Measurements from ENCODE around the gene PPP1R1C. TPM values are rescaled to one million over a fixed set of nuclear protein-coding genes. Genes with fewer than 3 reads are reported as not detected.

PPP1R1C gene
- total and polyA plus RNA-seq, 2 experiments from 2014 or later = 3.5 to 18.8 TPM

DNA sequence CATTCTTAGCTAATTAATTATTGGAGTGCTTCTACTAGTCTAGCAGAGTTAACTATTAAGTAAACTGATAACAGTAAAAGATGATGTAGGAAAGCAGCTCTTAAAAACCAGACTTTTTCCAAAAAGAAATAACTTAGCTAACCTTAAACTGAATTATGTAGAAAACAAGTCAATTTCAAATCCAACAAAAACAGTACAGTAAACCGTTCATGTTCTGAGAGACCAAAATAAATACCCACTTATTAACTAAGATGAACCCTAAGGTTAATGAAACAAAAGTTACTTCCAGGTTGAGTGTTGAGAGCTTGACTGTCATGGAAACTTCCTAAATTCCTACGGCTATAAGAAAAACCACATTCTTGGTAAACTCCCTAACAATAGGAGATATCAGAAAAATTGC is 181.2 kb downstream of the PPP1R1C start (continued):
- TF ChIP-seq, protein P1, sequence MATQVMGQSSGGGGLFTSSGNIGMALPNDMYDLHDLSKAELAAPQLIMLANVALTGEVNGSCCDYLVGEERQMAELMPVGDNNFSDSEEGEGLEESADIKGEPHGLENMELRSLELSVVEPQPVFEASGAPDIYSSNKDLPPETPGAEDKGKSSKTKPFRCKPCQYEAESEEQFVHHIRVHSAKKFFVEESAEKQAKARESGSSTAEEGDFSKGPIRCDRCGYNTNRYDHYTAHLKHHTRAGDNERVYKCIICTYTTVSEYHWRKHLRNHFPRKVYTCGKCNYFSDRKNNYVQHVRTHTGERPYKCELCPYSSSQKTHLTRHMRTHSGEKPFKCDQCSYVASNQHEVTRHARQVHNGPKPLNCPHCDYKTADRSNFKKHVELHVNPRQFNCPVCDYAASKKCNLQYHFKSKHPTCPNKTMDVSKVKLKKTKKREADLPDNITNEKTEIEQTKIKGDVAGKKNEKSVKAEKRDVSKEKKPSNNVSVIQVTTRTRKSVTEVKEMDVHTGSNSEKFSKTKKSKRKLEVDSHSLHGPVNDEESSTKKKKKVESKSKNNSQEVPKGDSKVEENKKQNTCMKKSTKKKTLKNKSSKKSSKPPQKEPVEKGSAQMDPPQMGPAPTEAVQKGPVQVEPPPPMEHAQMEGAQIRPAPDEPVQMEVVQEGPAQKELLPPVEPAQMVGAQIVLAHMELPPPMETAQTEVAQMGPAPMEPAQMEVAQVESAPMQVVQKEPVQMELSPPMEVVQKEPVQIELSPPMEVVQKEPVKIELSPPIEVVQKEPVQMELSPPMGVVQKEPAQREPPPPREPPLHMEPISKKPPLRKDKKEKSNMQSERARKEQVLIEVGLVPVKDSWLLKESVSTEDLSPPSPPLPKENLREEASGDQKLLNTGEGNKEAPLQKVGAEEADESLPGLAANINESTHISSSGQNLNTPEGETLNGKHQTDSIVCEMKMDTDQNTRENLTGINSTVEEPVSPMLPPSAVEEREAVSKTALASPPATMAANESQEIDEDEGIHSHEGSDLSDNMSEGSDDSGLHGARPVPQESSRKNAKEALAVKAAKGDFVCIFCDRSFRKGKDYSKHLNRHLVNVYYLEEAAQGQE (IDR thresholded peaks at IDR 0.05; ENCODE audit: unreplicated experiment) = no peak
- TF ChIP-seq, protein P2, sequence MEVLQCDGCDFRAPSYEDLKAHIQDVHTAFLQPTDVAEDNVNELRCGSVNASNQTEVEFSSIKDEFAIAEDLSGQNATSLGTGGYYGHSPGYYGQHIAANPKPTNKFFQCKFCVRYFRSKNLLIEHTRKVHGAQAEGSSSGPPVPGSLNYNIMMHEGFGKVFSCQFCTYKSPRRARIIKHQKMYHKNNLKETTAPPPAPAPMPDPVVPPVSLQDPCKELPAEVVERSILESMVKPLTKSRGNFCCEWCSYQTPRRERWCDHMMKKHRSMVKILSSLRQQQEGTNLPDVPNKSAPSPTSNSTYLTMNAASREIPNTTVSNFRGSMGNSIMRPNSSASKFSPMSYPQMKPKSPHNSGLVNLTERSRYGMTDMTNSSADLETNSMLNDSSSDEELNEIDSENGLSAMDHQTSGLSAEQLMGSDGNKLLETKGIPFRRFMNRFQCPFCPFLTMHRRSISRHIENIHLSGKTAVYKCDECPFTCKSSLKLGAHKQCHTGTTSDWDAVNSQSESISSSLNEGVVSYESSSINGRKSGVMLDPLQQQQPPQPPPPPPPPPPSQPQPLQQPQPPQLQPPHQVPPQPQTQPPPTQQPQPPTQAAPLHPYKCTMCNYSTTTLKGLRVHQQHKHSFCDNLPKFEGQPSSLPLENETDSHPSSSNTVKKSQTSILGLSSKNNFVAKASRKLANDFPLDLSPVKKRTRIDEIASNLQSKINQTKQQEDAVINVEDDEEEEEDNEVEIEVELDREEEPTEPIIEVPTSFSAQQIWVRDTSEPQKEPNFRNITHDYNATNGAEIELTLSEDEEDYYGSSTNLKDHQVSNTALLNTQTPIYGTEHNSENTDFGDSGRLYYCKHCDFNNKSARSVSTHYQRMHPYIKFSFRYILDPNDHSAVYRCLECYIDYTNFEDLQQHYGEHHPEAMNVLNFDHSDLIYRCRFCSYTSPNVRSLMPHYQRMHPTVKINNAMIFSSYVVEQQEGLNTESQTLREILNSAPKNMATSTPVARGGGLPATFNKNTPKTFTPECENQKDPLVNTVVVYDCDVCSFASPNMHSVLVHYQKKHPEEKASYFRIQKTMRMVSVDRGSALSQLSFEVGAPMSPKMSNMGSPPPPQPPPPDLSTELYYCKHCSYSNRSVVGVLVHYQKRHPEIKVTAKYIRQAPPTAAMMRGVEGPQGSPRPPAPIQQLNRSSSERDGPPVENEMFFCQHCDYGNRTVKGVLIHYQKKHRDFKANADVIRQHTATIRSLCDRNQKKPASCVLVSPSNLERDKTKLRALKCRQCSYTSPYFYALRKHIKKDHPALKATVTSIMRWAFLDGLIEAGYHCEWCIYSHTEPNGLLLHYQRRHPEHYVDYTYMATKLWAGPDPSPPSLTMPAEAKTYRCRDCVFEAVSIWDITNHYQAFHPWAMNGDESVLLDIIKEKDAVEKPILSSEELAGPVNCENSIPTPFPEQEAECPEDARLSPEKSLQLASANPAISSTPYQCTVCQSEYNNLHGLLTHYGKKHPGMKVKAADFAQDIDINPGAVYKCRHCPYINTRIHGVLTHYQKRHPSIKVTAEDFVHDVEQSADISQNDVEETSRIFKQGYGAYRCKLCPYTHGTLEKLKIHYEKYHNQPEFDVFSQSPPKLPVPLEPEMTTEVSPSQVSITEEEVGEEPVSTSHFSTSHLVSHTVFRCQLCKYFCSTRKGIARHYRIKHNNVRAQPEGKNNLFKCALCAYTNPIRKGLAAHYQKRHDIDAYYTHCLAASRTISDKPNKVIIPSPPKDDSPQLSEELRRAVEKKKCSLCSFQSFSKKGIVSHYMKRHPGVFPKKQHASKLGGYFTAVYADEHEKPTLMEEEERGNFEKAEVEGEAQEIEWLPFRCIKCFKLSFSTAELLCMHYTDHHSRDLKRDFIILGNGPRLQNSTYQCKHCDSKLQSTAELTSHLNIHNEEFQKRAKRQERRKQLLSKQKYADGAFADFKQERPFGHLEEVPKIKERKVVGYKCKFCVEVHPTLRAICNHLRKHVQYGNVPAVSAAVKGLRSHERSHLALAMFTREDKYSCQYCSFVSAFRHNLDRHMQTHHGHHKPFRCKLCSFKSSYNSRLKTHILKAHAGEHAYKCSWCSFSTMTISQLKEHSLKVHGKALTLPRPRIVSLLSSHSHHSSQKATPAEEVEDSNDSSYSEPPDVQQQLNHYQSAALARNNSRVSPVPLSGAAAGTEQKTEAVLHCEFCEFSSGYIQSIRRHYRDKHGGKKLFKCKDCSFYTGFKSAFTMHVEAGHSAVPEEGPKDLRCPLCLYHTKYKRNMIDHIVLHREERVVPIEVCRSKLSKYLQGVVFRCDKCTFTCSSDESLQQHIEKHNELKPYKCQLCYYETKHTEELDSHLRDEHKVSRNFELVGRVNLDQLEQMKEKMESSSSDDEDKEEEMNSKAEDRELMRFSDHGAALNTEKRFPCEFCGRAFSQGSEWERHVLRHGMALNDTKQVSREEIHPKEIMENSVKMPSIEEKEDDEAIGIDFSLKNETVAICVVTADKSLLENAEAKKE (CRISPR knock-in tag; IDR thresholded peaks at IDR 0.05) = no peak
- TF ChIP-seq, protein P3, sequence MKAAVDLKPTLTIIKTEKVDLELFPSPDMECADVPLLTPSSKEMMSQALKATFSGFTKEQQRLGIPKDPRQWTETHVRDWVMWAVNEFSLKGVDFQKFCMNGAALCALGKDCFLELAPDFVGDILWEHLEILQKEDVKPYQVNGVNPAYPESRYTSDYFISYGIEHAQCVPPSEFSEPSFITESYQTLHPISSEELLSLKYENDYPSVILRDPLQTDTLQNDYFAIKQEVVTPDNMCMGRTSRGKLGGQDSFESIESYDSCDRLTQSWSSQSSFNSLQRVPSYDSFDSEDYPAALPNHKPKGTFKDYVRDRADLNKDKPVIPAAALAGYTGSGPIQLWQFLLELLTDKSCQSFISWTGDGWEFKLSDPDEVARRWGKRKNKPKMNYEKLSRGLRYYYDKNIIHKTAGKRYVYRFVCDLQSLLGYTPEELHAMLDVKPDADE (IDR thresholded peaks at IDR 0.05) = no peak
- no peak for TF ChIP-seq ZNF331 (CRISPR knock-in tag; IDR thresholded peaks at IDR 0.05; ENCODE audit: low read depth)

Small RNA genes within 50 kb of the gene (small RNA-seq; reads per million reads assigned to genes)
- gene RNA5SP113 (ENCODE audit: low replicate concordance) = 1.2 reads per million, percentile 68 among the genes with 10 or more reads in this experiment

Other genes with a start within 250 kb of the PPP1R1C start
- gene ITPRID2, start 94.1 kb upstream of the PPP1R1C start, total RNA-seq (2014; rRNA removed; shearing (Covaris generic)) = 10.4 and 12.0 TPM in 2 replicates
- 4.4 and 5.1 TPM in 2 replicates for gene ITPRID2, start 94.1 kb upstream of the PPP1R1C start, polyA plus RNA-seq (2016; fragmentation: Nextera tagmentation; extraction: Ambion mirVana)

All from GM23338 (cell line).